Astrocyte (in vitro differentiated cells and primary cell): Measurements from ENCODE around the gene USP32. TPM values are rescaled to one million over a fixed set of nuclear protein-coding genes. Genes with fewer than 3 reads are reported as not detected.

ENCODE experiments used
- DNase-seq: peaks from one replicate; pipeline ENCODE4 v3.0.0-alpha.2; 2010; ENCODE audit warnings: low read depth
- FAIRE-seq: peaks from 2 replicates; lab custom pipeline; 2011; peaks lifted over from hg19 to GRCh38; lab: Jason Lieb, UNC
- H2AFZ ChIP-seq: 2 replicates; pipeline ENCODE4 v1.6.0; 2012; ENCODE audit warnings: low read depth, low read length, inconsistent platforms
- H3K27ac ChIP-seq: 2 replicates; pipeline ENCODE4 v1.5.1; 2011; ENCODE audit warnings: low read depth, low read length, inconsistent platforms
- H3K27me3 ChIP-seq: 2 replicates; pipeline ENCODE4 v1.6.0; 2011; ENCODE audit warnings: low read length, inconsistent platforms; ENCODE audit not compliant: insufficient read depth
- H3K36me3 ChIP-seq: 2 replicates; pipeline ENCODE4 v1.5.1; 2011; ENCODE audit warnings: low read length, inconsistent platforms; ENCODE audit not compliant: insufficient read depth
- H3K4me1 ChIP-seq: 2 replicates; pipeline ENCODE4 v1.5.1; 2011; ENCODE audit warnings: low read length, inconsistent platforms; ENCODE audit not compliant: insufficient read depth
- H3K4me2 ChIP-seq: 2 replicates; pipeline ENCODE4 v1.6.0; 2012; ENCODE audit warnings: low read length, inconsistent platforms
- H3K4me3 ChIP-seq: 2 replicates; pipeline ENCODE4 v1.5.1; 2011; ENCODE audit warnings: low read depth, mild to moderate bottlenecking, low read length, inconsistent platforms; ENCODE audit not compliant: insufficient read depth
- H3K79me2 ChIP-seq: 2 replicates; pipeline ENCODE4 v1.6.0; 2012; ENCODE audit warnings: mild to moderate bottlenecking, low read length, inconsistent platforms; ENCODE audit not compliant: insufficient read depth
- H3K9ac ChIP-seq: 2 replicates; pipeline ENCODE4 v1.6.0; 2012; ENCODE audit warnings: mild to moderate bottlenecking, low read length, inconsistent platforms
- H3K9me3 ChIP-seq: 2 replicates; pipeline ENCODE4 v1.5.1; 2012; ENCODE audit warnings: low read depth, mild to moderate bottlenecking, low read length, inconsistent platforms; ENCODE audit not compliant: insufficient read depth
- H4K20me1 ChIP-seq: 2 replicates; pipeline ENCODE4 v1.6.0; 2012; ENCODE audit warnings: low read length, inconsistent platforms; ENCODE audit not compliant: insufficient read depth
- H3K27ac Mint-ChIP-seq: one replicate; pipeline ENCODE4 v1.8.0; 2021; ENCODE audit warnings: mild to moderate bottlenecking, mixed read lengths; ENCODE audit not compliant: unreplicated experiment
- H3K27me3 Mint-ChIP-seq: one replicate; pipeline ENCODE4 v1.8.0; 2021; ENCODE audit warnings: low read depth, mixed read lengths; ENCODE audit not compliant: unreplicated experiment
- H3K36me3 Mint-ChIP-seq: one replicate; pipeline ENCODE4 v1.8.0; 2021; ENCODE audit warnings: low read depth, mixed read lengths; ENCODE audit not compliant: unreplicated experiment
- H3K4me1 Mint-ChIP-seq: one replicate; pipeline ENCODE4 v1.8.0; 2021; ENCODE audit warnings: low read depth, mixed read lengths; ENCODE audit not compliant: unreplicated experiment
- H3K4me3 Mint-ChIP-seq: one replicate; pipeline ENCODE4 v1.8.0; 2021; ENCODE audit warnings: mild to moderate bottlenecking, moderate library complexity, mixed read lengths; ENCODE audit not compliant: unreplicated experiment
- H3K9me3 Mint-ChIP-seq: one replicate; pipeline ENCODE4 v1.8.0; 2021; ENCODE audit warnings: mild to moderate bottlenecking, mixed read lengths; ENCODE audit not compliant: unreplicated experiment
- CTCF ChIP-seq: IDR thresholded peaks from 2 replicates; pipeline ENCODE4 v1.5.1; 2011; ENCODE audit warnings: low read depth, mild to moderate bottlenecking, inconsistent platforms, low read length, moderate library complexity; ENCODE audit not compliant: insufficient read depth
- EZH2 ChIP-seq: IDR thresholded peaks from 2 replicates; pipeline ENCODE4 v1.6.1; 2012; ENCODE audit warnings: mild to moderate bottlenecking, low read length, inconsistent platforms; ENCODE audit not compliant: insufficient read depth
- total RNA-seq: library from RNA; stranded (reverse); gene quantifications from 2 replicates; pipeline ENCODE4 v1.2.1, GENCODE V29; 2021

Gene USP32
- total RNA-seq, 1 donor from 2014 or later: 40.2 TPM

GRCh38 chr17:60327901-60328273 lies 64.0 kb downstream of the USP32 start:
- H3K9me3 Mint-ChIP-seq: peaks cover 2% of the 10 kb centered on the region
- Histone ChIP-seq H3K79me2 (peaks cover 35% of the 10 kb centered on the region), H3K27me3 (no peaks in the 10 kb centered on the region), H3K9me3 (no peaks in the 10 kb centered on the region), H3K4me2 (no peak overlapping the region), H3K36me3 (no peaks in the 10 kb centered on the region), H3K4me3 (no peak overlapping the region), H3K9ac (no peak overlapping the region), H2AFZ (no peak overlapping the region), H4K20me1 (peaks cover 28% of the 10 kb centered on the region), H3K27ac (no peak overlapping the region), H3K4me1 (no peaks in the 10 kb centered on the region)
- H3K4me1 Mint-ChIP-seq: no peaks in the 10 kb centered on the region
- no peaks in the 10 kb centered on the region for H3K27me3 Mint-ChIP-seq
- H3K27ac Mint-ChIP-seq: no peak overlapping the region
- FAIRE-seq: no peak
- no peak for TF ChIP-seq EZH2
- TF ChIP-seq CTCF: no peak
- peaks cover 7% of the 10 kb centered on the region for H3K36me3 Mint-ChIP-seq
- DNase-seq: no peak
- H3K4me3 Mint-ChIP-seq: no peak overlapping the region

GRCh38 chr17:60327134-60327900 lies 64.6 kb downstream of the USP32 start:
- H3K27me3 ChIP-seq: no peaks in the 10 kb centered on the region
- H2AFZ ChIP-seq: no peak overlapping the region
- no peaks in the 10 kb centered on the region for H3K4me1 Mint-ChIP-seq
- no peak overlapping the region for H3K4me3 Mint-ChIP-seq
- peaks cover 37% of the 10 kb centered on the region for H3K79me2 ChIP-seq
- FAIRE-seq (no peak), DNase-seq (no peak)
- no peak overlapping the region for H3K27ac Mint-ChIP-seq
- no peak overlapping the region for H3K9ac ChIP-seq
- peaks cover 7% of the 10 kb centered on the region for H3K36me3 Mint-ChIP-seq
- no peak overlapping the region for H3K4me3 ChIP-seq
- no peaks in the 10 kb centered on the region for H3K27me3 Mint-ChIP-seq
- H3K4me2 ChIP-seq: no peak overlapping the region
- no peak overlapping the region for H3K27ac ChIP-seq
- no peaks in the 10 kb centered on the region for H3K36me3 ChIP-seq
- no peak for TF ChIP-seq CTCF
- TF ChIP-seq EZH2: no peak
- H3K9me3 ChIP-seq: no peaks in the 10 kb centered on the region
- H3K4me1 ChIP-seq: no peaks in the 10 kb centered on the region
- peaks cover 28% of the 10 kb centered on the region for H4K20me1 ChIP-seq
- H3K9me3 Mint-ChIP-seq: peaks cover 2% of the 10 kb centered on the region

- H4K20me1 ChIP-seq: peaks cover 32% of the 10 kb centered on the region
- H3K4me1 ChIP-seq: no peaks in the 10 kb centered on the region
- Mint-ChIP-seq H3K27ac (no peak overlapping the region), H3K9me3 (peaks cover 2% of the 10 kb centered on the region), H3K4me1 (no peaks in the 10 kb centered on the region), H3K4me3 (no peak overlapping the region), H3K36me3 (peaks cover 7% of the 10 kb centered on the region), H3K27me3 (no peaks in the 10 kb centered on the region)
- no peak overlapping the region for H3K4me3 ChIP-seq
- H3K4me2 ChIP-seq: no peak overlapping the region
- no peak for TF ChIP-seq CTCF
- TF ChIP-seq EZH2: no peak
- H3K9ac ChIP-seq: no peak overlapping the region
- no peaks in the 10 kb centered on the region for H3K27me3 ChIP-seq
- H3K36me3 ChIP-seq: no peaks in the 10 kb centered on the region
- no peak overlapping the region for H2AFZ ChIP-seq
- no peak for FAIRE-seq
- H3K27ac ChIP-seq: no peak overlapping the region
- no peaks in the 10 kb centered on the region for H3K9me3 ChIP-seq
- H3K79me2 ChIP-seq: peaks cover 43% of the 10 kb centered on the region
- no peak for DNase-seq
These were observed 65.2 kb downstream of the USP32 start for GRCh38 chr17:60326702-60327101.
